NCI-H82 treated with DMSO at 0.1 percent for 48 hours (cell line): ENCODE results near the gene STMND1.
"Not testable (repeated sequence)": the region's sequence is repeated elsewhere in the genome, so short reads cannot be mapped to it uniquely, and the experiment has no call there.

Source experiments
- DNase-seq: peaks from one replicate; lab custom pipeline; 2025; ENCODE audit not compliant: unreplicated experiment; lab: John Stamatoyannopoulos, UW

The STMND1 gene

GRCh38 chr6:17101422-17102257 is at the start of gene STMND1:
STMND1 (plus strand) TSS chr6:17102050; CDS start chr6:17102258, 208 bp downstream.
- no peak for DNase-seq

DNA sequence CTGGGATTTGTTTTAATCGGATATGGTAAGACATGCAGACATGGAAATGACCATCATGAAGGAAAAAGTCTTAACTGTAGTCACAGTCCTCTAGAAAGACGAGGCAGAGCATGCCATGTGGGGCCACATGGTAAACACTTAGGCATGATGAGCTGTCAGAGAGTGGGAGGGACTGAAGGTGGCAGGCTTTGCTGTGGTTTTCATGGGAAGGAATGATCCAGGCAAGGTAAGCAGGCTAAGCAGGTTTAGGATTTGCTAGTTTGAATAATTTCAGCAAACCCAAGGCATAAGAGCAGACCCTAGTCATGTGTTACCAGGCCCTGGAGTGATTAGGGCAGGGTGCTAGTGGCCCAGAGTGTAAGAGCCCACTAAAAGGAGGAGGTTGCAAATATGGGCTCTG is 47.2 kb upstream of the STMND1 start:
- no peak for DNase-seq

- no peak for DNase-seq
These were observed 44.5 kb upstream of the STMND1 start for GRCh38 chr6:17057322-17057721.

DNA sequence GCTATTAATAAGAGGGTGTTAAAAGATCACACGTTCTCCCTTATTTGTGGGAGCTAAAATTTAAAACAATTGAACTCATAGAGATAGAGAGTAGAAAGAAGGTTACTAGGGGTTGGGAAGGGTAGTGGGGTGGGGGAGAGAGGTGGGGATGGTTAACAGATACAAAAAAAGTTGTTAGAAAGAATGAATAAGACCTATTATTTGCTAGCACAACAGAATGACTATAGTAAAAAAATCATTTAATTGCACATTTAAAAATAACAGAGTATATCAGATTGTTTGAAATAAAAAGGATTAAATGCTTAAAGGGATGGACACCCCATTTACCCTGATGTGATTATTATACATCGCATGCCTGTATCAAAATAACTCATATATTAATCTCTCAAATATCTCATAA is 43.3 kb upstream of the STMND1 start:
- DNase-seq, result no peak

DNA sequence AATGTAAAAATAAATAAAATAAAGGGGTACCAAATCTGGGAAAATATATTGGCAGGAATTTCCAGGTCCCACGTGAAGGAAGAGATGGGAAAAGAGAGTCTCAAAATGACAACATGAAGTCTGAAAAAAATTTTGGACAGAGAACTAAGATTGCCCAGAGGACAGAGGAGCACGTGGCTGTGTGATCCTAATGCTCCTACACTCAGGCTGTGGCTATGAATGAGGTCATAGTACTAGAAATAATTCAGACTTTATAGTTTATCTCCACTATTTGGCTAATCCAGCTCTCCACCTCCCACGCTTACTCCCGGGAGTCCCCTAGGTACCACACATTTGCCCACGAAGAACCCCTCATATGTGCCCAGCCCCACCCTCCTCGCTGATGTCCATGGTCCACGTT is 42.8 kb upstream of the STMND1 start:
- no peak for DNase-seq

GRCh38 chr6:17059850-17060249 is 42.0 kb upstream of the STMND1 start:
- no peak for DNase-seq

DNA sequence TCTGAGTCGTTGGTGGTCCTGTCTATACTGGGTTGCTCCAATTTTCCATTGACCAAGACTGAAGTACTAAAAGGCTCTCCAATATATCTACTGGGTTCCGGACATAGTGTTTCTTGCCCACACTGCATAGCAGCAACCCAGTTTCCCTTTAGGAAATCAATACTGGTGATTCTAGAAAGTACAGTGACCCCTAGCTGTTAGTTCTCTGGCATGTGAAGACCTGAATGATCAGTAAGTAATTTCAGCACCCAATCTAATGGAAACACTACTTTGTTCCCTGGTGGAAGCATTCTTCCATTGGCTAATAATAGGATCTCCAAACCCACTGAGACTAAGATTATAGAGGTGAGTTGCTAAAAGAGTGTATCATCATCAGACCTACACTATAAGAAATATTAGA is 40.8 kb upstream of the STMND1 start:
- no peak for DNase-seq

DNA sequence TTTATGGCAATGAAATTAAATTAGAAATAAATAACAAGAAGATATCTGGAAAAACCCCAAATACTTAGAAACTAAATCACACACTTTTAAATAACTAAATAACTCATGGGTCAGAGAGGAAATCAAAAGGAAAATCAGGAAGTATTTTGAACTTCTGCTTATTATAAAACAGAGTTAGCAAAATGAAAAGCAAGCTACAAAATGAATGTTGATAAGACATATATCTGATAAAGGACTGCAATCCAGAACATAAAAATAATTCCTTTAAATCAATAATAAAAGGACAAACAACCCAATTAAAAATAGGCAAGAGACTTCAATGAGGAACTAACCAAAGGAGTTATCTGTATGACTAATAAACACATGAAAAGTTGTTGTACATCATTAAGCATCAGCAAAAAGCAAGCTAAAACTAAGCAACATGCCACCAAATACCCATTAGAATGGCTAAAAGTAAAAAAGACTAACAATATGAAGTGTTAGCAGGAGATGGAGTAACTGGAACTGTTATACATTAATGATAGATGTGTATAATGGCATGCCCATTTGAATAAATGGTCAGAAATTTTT is 38.9 kb upstream of the STMND1 start:
- no peak for DNase-seq

DNA sequence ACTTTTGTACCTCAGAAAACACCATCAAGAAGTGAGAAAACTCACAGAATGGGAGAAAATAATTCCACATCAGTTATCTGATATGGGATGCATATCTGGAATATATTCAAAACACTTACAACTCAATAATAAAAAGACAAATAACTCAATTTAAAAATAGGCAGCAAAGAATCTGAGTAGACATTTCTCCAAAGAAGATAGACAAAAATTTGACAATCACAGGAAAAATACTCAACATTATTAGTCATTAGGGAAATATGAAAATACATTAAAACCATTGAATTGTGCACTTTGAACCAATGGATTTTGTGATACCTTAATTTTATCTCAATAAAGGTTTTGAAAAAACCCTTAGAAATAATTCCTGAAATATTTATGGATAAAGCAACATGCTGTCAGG is 36.9 kb upstream of the STMND1 start:
- no peak for DNase-seq

DNA sequence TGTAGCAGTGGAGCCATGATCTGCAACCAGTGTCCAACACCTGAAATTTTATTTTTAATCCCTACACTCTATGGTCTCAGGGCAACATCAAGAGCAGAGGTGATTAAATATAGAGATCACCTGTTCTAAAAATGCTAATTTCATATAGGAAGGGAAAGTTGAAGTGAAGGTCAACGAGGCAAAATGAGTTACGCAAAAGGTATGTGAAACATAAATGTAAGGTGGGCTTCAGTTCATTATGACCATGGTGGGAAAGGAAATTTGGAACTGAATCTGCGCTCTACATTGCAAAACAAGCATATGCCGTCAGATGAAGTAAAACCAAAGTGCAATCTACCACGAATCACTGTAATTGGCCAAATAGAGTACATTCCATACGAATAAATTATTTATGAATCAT is 35.2 kb upstream of the STMND1 start:
- DNase-seq, result no peak

DNA sequence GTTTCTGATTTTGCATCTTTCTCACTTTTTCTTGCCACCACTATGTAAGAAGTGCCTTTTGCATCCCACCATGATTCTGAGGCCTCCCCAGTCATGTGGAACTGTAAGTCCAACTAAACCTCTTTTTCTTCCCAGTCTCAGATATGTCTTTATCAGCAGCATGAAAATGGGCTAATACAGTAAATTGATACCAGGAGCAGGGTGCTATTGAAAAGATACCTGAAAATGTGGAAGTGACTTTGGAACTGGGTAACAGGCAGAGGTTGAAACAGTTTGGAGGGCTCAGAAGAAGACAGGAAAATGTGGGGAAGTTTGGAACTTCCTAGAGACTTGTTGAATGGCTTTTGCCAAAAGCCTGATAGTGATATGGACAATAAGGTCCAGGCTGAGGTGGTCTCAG is 32.9 kb upstream of the STMND1 start:
- not testable (repeated sequence) for DNase-seq

- DNase-seq, result not testable (repeated sequence)
These were observed 31.4 kb upstream of the STMND1 start for GRCh38 chr6:17070400-17070799.

DNA sequence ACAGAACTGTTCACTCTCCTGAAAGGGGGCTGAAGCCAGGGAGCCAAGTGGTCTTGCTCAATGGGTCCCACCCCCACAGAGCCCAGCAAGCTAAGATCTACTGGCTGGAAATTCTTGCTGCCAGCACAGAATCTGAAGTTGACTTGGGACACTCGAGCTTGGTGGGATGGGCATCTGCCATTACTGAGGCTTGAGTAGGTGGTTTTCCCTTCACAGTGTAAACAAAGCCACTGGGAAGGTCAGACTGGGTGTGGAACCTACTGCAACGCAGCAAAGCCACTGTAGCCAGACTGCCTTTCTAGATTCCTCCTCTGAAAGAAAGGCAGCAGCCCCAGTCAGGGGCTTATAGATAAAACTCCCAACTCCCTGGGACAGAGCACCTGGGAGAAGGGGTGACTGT is 28.3 kb upstream of the STMND1 start:
- not testable (repeated sequence) for DNase-seq

DNA sequence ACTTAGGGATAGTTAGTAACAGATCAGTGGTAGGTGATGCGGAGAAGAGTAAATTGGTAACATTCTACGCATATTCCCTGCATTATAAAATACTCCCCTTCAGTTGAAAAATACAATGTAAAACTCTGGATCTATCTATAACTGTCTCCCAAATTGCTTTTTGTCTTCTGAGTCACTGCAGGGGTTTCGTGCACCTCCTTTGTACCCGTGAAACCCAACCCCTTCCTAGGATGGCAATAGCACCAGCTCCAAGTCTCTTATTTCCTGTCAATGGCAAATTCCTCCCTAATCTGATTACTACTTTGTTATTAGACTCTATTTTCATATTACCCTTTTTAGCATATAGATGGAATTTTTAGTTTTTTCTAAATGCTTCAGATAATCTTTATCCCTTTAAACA is 20.6 kb upstream of the STMND1 start:
- no peak for DNase-seq

- DNase-seq, result no peak
These were observed 19.9 kb upstream of the STMND1 start for GRCh38 chr6:17081860-17082508.

- DNase-seq, result no peak
These were observed 18.5 kb upstream of the STMND1 start for GRCh38 chr6:17083397-17083796.

GRCh38 chr6:17086469-17086868 is 15.4 kb upstream of the STMND1 start:
- no peak for DNase-seq

GRCh38 chr6:17088091-17088611 is 13.7 kb upstream of the STMND1 start:
- DNase-seq, result no peak

DNA sequence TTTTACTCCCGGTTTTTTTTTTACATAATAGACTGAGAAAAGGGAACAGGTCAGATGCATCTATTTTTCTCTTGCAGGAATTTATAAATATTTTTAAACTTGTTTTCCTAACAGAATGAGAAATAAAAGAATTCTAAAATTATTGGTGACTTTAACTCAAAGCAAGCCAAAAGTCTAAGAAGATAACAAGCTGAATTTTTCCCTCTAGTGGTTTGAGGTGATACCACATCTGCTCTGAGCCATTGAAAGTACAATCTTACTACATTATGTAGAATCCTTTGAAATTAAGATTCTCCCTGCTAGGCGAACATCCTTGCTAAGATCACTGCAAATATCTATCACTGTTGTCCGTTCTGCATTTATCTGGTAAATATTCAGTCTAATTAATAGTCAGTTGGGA is 10.7 kb upstream of the STMND1 start:
- DNase-seq, result no peak

- DNase-seq, result no peak
These were observed 8.2 kb upstream of the STMND1 start for GRCh38 chr6:17093686-17094085.

GRCh38 chr6:17096096-17096495 is 5.8 kb upstream of the STMND1 start:
- DNase-seq, result no peak

- DNase-seq, result no peak
These were observed 5.2 kb upstream of the STMND1 start for GRCh38 chr6:17096652-17097051.
